HG03045 (cell line): ENCODE measurements around the gene UTP20.
"Not testable (repeated sequence)": the region's sequence is repeated elsewhere in the genome, so short reads cannot be mapped to it uniquely, and the experiment has no call there.

ENCODE experiments used
- ATAC-seq: cut with Tn5 transposase; IDR thresholded peaks from one replicate; pipeline ENCODE4 v1.9.1; 2021; ENCODE audit warnings: mild to moderate bottlenecking, moderate library complexity; ENCODE audit not compliant: unreplicated experiment

Gene UTP20

GRCh38 chr12:101325590-101325989 lies 45.7 kb downstream of the UTP20 start:
- ATAC-seq, result no peak

GRCh38 chr12:101327051-101327450 lies 47.1 kb downstream of the UTP20 start:
- no peak for ATAC-seq

DNA sequence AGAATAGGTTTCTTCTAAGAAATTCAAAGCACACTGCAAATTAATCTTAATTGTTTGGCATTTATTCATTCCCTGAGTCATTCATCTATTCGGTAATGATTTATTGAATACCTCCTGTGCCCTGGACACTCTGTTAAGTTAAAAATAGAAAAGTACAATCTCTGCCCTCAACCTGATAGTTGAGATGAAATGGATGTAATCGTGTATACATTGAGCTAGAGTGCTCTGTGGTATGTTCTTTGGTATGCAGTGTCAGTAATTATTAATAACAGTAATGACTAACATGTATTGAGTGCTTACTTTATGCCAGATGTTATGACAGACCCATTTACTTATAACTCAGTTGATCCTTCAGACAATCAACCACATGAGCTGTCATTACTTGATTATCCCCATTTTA lies 47.6 kb downstream of the UTP20 start:
- no peak for ATAC-seq

DNA sequence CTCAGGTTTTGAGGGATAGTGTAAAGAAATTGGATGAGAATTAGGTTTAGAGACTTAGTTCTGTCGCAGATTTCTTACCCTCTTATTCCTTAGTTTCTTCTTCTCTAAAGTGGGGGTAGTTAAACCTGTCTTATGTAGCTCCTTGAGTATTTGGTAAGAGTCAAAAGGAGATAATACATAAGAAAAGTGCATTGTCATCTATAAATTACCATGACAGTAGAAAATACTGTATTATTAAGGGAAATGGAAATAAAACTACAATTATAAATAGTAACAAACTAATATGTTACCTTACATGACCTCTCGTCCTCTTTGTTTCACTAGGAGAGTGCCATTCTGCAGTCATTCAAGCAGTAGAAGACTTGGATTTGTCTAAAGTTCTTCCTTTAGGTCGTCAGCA lies 49.0 kb downstream of the UTP20 start:
- ATAC-seq, result no peak

- no peak for ATAC-seq
Measured at GRCh38 chr12:101330631-101331030, 50.7 kb downstream of the UTP20 start.

DNA sequence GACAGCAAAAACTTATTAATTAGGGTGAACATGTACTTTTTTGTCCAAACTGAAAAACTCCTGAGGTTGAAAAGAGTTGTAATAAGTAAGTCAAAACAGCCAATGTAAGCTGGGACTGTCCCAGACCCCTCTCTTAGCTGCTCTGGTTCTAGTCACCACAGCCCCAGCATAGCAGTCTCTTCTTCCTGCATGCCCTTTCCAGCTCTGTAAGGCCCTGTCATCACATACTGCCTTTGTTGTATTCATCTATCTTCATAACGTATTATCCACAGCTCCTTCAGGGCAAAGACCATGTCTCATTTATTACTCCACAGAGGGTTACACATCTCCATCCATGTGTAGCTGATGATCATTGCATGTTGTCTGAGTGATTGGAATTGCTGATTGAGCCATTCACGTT lies 56.5 kb downstream of the UTP20 start:
- ATAC-seq, result no peak

- ATAC-seq, result no peak
Measured at GRCh38 chr12:101338087-101338486, 58.2 kb downstream of the UTP20 start.

DNA sequence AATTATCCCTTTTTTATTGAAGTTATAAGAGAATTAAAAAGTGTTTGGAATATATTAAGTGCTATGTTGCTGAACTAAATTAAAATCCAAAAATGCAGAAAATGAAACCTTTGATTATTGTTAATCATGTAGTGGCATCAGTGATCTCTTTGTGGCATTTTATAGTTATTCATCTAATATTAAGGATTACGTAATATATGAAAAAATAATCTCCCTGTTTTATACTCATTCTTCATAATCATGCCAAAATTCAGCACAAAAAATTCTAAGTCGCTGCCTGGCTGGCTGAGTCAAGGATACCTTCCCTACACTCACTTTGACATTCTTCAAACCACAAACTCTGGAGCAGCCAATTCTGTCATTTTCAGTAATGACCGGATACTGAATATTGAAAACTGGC lies 64.0 kb downstream of the UTP20 start:
- ATAC-seq, result no peak

- no peak for ATAC-seq
Measured at GRCh38 chr12:101351682-101352081, 71.8 kb downstream of the UTP20 start.

DNA sequence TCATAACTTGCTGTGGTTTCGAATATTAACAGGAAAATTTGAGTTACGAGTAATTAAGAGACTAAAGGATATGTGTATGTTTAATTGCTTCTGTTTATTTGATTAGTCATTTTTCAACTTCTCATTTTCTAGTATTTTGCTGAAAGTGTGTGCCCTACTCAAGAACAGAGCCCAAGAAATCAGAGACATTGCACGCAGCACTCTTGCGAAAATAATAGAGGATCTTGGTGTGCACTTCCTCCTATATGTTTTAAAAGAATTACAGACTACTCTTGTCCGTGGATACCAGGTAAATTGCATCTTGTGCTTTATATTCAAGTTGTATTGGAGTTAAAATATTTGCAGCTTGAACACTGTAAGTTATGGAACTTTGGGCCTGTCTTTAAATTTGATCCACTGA lies 76.9 kb downstream of the UTP20 start:
- no peak for ATAC-seq

- no peak for ATAC-seq
Measured at GRCh38 chr12:101361455-101361854, 81.5 kb downstream of the UTP20 start.

GRCh38 chr12:101368016-101368415 lies 88.1 kb downstream of the UTP20 start:
- ATAC-seq, result no peak

GRCh38 chr12:101372431-101372830 lies 92.5 kb downstream of the UTP20 start:
- no peak for ATAC-seq

DNA sequence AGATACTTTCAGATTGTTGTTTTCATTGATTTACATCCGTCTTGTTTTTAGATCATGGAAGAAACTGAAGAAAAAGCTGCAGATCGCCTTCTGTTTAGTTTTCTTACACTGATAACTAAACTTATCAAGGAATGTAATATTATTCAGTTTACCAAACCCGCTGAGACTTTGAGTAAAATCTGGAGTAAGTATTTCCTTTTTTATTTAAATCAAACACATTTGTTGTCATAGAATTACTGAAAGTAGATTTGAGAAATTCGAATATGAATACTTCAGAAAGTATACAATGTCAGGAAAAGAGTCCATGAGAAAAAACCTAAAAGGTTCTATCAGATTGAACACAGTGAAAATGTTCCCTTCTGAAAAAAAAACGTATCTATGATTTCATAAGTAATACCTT lies 95.7 kb downstream of the UTP20 start:
- no peak for ATAC-seq

- no peak for ATAC-seq
Measured at GRCh38 chr12:101379149-101379548, 99.2 kb downstream of the UTP20 start.

DNA sequence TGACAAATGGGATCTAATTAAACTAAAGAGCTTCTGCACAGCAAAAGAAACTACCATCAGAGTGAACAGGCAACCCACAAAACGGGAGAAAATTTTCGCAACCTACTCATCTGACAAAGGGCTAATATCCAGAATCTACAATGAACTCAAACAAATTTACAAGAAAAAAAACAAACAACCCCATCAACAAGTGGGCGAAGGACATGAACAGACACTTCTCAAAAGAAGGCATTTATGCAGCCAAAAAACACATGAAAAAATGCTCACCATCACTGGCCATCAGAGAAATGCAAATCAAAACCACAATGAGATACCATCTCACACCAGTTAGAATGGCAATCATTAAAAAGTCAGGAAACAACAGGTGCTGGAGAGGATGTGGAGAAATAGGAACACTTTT lies 111.3 kb downstream of the UTP20 start:
- ATAC-seq, result not testable (repeated sequence)

GRCh38 chr12:101407049-101407435 lies 127.1 kb downstream of the UTP20 start:
- ATAC-seq, result peak; percentile 28

- peak; percentile 80 for ATAC-seq
Measured at GRCh38 chr12:101407436-101408345, 127.8 kb downstream of the UTP20 start, which contains the start of gene ARL1. Gene ARL1 (minus strand): TSS chr12:101407772. CDS start chr12:101407645, 127 bp downstream.

DNA sequence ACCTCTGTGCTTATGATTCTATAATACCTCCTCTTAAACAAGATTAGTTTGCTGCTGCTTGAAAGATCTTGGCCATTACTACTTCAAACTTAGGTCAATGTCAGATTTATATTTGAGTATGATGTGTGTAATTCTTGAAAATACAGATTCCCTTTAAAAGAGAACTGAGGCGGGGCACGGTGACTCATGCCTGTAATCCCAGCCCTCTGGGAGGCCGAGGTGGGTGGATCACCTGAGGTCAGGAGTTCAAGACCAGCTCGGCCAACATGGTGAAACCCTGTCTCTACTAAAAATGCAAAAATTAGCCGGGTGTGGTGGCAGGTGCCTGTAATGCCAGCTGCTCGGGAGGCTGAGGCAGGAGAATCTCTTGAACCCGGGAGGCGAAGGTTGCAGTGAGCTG lies 130.3 kb downstream of the UTP20 start:
- ATAC-seq, result not testable (repeated sequence)

DNA sequence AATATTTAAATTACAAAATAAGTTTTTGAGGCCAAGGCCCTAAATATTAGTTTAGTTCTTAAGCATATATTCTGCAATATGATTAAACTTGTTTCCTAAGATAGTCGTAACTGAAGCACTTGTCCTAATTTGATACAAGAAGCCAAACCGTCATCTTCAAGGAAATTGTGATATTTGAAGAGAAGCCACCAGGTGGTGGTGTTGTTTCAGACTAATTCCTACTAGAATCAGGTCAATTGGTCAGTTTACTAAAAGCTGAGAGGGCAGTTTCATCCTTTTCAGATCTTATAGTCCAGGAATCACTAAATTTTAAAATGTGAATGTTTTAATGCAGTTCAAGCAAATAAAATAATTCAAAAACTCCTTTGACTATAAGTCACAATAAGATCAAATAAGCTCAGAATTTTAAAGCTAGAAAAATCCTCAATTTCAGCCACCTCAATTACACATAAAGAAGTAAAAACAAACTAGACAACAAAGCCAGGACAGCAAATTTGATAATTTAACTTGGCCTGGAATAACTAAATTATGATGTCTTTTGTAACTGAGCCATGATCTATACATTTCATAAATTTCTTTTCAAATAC lies 134.7 kb downstream of the UTP20 start:
- no peak for ATAC-seq

GRCh38 chr12:101415228-101415627 lies 135.3 kb downstream of the UTP20 start:
- no peak for ATAC-seq

DNA sequence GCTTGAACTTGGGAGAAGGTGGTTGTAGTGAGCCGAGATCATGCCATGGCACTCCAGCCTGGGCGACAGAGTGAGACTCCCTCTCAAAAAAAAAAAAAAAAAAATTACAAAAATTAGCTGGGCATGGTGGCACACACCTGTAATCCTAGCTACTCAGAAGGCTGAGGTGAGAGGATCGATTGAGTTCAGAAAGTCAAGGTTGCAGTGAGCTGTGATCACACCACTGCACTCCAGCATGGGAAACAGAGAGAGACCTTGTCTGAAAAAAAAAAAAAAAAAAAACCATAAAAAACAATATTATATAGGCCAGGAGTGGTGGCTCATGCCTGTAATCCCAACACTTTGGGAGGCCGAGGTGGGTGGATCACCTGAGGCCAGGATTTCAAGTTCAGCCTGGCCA lies 142.2 kb downstream of the UTP20 start:
- ATAC-seq, result not testable (repeated sequence)
